Measurements from ENCODE around the gene RAD51D.
"Not testable (repeated sequence)": the region's sequence is repeated elsewhere in the genome, so short reads cannot be mapped to it uniquely, and the experiment has no call there.

Gene RAD51D

DNA sequence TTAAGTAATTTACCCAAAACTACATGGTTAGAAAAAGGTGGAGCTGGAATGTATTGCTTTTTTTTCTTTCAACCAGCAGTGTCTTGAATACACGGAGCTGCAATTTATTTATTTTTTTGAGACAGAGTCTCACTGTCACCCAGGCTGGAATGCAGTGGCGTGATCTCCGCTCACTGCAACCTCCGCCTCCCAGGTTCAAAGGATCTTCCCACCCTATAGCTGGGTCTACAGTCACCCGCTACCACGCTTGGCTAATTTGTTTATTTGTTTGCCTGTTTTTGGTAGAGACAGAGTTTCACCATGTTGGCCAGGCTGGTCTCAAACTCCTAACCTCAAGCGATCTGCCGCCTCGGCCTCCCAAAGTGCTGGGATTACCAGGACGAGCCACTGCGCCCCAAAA is 29.0 kb downstream of the RAD51D start:
- H3K4me3 Mint-ChIP-seq; H3K36me3 Mint-ChIP-seq; H3K27ac Mint-ChIP-seq; H3K27me3 Mint-ChIP-seq; DNase-seq (ENCODE audit: low spot score in 2 of 2); H3K9me3 Mint-ChIP-seq; ATAC-seq (ENCODE audit: low read depth): not testable (repeated sequence)
- H3K4me1 Mint-ChIP-seq, result peaks cover 20% of the 10 kb centered on the region

DNA sequence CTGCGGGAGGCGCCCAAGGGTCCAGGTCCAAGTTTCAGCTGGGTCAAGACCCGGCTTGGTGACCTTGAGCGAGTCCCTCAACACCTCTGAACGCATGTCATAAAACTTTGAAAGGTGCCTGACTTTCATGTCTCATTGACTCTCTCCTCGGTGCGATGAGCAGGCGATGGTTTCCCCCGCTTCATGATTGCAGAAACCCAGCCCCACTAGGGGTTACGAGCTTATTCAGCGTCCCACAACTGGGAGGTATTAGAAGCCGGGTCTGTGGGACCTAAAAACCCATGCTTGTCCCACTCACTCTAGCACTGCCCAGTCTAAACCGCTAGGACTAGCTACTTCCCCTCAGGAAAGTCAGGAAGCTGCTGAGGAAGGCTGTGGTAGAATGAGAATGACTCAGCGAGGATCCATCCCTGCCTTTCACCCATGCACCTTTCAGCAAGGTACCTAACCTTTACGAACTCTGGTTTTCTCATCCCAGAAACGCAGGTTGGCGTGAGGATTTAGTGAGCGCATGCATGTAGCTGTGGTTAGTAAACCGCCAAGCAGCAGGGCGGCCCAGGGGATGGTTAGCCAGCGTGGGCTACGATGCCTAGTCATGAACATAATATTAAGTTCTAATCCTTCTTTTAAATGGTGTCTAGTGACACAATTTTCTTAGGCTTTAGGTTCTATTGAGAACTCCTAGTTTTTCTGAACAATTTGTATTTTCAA is 29.9 kb downstream of the RAD51D start:
- Mint-ChIP-seq H3K9me3 (no peaks in the 10 kb centered on the region), H3K4me1 (peaks cover 22% of the 10 kb centered on the region), H3K27me3 (no peaks in the 10 kb centered on the region), H3K36me3 (no peaks in the 10 kb centered on the region), H3K27ac (peak overlapping the region; percentile 98), H3K4me3 (peak overlapping the region; percentile 89)
- DNase-seq (ENCODE audit: low spot score in 2 of 2), result peak in 1 of 2 donors; percentile 2
- peak; percentile 15 for ATAC-seq (ENCODE audit: low read depth)

DNA sequence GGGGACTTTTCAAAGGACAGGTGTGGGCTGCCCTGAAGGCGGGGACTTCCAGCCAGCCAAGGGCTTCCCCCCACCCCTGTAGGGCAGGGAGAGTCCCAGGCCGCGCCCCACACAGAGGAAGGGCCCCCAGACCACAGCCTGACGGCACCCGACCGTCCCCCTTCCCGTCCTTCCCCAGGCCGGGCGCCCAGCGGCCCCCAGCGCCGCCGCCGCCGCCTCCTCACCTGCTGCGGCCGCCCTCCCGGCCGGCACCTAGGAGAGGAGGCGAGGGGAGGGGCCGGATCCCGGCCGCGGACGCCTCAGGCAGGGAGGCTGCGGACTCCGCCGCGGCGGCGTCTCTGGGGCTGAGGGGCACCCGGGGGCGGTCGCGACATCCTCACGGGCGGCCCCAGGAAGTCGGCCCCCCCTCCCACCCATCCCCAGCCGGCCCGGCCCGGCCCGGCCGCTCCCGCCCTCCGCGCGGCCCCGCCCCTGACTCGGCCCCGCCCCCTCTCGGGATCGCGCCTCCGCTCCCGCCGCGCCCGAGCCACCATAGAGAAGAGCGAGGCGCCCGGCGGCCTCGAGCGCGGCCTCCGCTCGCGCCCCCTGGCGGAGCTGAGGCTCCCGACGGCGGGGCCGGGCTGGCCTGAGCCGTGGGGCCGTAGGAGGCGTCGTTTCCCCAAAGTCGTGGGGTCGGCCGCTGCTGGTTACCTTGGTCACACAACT is 30.6 kb downstream of the RAD51D start:
- DNase-seq (ENCODE audit: low spot score in 2 of 2), result peak; percentile 88
- no peaks in the 10 kb centered on the region for H3K36me3 Mint-ChIP-seq
- no peaks in the 10 kb centered on the region for H3K27me3 Mint-ChIP-seq
- ATAC-seq (ENCODE audit: low read depth), result peak; percentile 81
- H3K9me3 Mint-ChIP-seq, result no peaks in the 10 kb centered on the region
- peaks cover 22% of the 10 kb centered on the region for H3K4me1 Mint-ChIP-seq
- peak overlapping the region; percentile 98 for H3K27ac Mint-ChIP-seq
- H3K4me3 Mint-ChIP-seq, result peak overlapping the region; percentile 91

DNA sequence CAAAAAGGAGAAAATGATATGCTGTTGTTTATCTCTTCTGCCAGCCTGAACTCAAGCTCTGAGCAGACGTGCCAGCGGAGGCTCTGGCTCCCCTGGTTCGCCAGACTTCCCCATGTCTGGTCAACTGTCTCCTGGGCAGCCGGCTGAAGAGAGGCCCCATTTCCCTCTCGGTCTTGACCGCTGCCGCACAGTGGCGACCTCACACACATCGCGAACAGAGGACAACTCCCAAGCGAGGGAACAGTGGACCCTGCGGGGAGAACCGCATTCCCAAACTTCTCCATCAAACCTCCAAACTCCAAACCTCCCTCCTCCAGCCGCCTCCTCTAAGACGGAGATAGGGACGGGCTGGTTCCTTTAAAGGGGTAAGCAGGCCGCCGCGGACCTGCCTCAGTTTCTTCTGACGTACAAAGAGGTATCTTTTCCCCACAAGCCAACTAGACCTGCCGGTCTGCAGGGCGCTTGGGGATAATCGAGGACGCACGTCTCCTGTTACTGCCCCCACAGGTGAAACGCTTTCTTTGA is 31.2 kb downstream of the RAD51D start:
- Mint-ChIP-seq H3K4me3 (peak overlapping the region; percentile 91), H3K4me1 (peaks cover 22% of the 10 kb centered on the region), H3K27ac (peak overlapping the region; percentile 98), H3K27me3 (no peaks in the 10 kb centered on the region), H3K9me3 (no peaks in the 10 kb centered on the region), H3K36me3 (no peaks in the 10 kb centered on the region)
- peak in 1 of 2 donors; percentile 21 for DNase-seq (ENCODE audit: low spot score in 2 of 2)
- peak; percentile 6 for ATAC-seq (ENCODE audit: low read depth)

DNA sequence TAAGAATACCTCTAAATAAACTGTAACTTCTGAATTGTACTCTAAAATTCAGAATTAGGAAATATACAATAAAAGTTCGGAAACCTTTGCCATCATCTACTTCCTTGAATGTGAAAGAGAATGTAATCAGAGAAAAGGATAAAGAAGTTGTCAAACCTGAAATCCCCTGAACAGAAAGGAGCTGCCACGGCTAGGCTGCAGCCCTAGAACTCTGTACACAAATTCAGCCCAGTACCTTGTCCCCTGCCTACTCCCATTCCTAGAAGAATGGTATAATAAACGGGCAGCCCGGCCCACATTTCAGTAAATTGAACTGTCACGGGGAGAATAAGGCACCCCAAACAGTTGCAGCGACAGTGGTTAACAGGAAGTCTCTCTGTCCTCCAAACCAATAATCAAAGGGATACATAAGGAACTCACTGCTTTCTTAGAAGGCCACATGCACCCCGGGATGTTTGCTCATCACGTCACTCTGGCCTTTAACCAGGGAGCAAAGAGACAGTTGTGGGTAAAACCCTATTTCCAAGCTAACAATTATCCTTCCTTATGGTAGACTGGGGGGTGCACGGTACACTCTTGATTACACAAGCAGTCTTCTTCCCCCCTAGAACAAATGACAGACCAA is 31.8 kb downstream of the RAD51D start:
- ATAC-seq (ENCODE audit: low read depth) (no peak), DNase-seq (ENCODE audit: low spot score in 2 of 2) (no peak)
- Mint-ChIP-seq H3K36me3 (no peaks in the 10 kb centered on the region), H3K27me3 (no peaks in the 10 kb centered on the region), H3K4me3 (peak overlapping the region; percentile 91), H3K4me1 (peaks cover 25% of the 10 kb centered on the region), H3K9me3 (no peaks in the 10 kb centered on the region), H3K27ac (peak overlapping the region; percentile 98)

DNA sequence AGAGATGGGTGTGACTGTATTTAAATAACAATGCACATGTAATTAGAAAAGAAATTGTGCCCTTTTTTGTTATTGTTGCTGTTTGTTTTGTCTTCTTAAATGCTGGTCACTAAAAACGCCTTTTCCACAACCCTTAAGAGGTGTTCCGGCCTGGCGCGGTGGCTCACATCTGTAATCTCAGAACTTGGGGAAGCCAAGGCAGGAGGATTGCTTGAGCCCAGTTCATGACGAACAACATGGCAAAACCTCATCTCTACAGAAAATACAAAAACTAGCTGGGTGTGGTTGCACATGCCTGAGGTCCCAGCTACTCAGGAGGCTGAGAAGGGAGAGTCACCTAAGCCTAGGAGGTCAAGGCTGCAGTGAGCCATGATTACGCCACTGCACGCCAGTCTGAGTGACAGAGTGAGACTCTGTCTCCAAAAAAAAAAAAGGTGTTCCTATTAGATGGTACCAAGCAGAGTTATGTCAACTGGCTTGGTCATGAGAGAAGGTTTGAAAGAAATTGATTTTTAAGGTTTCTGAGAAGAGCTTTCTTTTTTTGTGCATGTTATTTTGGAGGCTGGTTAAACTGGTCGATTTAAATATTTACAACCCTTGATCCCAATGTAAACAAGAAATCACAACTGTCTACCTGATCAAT is 32.6 kb downstream of the RAD51D start:
- no peaks in the 10 kb centered on the region for H3K36me3 Mint-ChIP-seq
- H3K4me1 Mint-ChIP-seq, result peaks cover 30% of the 10 kb centered on the region
- H3K27me3 Mint-ChIP-seq, result no peaks in the 10 kb centered on the region
- no peak for ATAC-seq (ENCODE audit: low read depth)
- no peaks in the 10 kb centered on the region for H3K9me3 Mint-ChIP-seq
- H3K4me3 Mint-ChIP-seq, result peak overlapping the region; percentile 91
- peak overlapping the region; percentile 98 for H3K27ac Mint-ChIP-seq
- DNase-seq (ENCODE audit: low spot score in 2 of 2), result no peak

DNA sequence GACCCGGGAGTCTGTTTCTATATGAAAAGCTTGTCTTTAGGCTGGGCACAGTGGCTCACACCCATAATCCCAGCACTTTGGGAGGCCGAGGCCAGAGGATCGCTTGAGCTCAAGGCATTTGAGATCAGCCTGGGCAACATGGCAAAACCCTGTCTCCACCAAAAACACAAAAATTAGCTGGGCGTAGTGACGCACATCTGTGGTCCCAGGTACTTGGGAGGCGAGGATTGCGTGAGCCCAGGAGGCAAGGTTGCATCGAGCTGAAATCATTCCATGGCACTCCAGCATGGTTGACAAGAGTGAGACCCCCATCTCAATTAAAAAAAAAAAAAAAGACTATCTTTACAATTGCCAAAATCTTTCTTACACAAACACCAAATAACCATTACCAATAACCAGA is 33.5 kb downstream of the RAD51D start:
- Mint-ChIP-seq H3K36me3 (no peaks in the 10 kb centered on the region), H3K9me3 (no peaks in the 10 kb centered on the region), H3K27ac (peak overlapping the region; percentile 98), H3K4me3 (no peak overlapping the region), H3K4me1 (peaks cover 31% of the 10 kb centered on the region), H3K27me3 (no peaks in the 10 kb centered on the region)
- DNase-seq (ENCODE audit: low spot score in 2 of 2) (no peak), ATAC-seq (ENCODE audit: low read depth) (no peak)

DNA sequence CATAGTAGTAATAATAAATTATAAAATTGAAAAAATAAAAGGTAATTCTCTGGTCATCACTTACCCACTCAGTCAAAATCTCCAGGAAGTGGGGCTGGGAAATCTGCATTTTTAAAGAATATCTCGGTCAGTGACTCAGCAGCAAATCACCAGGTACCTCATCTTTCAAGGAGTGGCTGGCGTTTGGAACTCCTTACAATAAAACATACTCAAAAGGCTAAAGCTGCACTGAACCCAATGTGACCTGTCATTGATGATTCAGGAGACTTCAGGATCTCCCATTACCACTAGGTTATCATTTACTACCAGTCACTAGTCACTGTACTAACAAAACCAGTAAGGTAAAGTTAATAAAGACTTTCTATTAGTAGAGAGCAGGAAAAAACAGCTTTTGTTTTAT is 34.7 kb downstream of the RAD51D start:
- H3K4me3 Mint-ChIP-seq, result no peak overlapping the region
- DNase-seq (ENCODE audit: low spot score in 2 of 2) (no peak), ATAC-seq (ENCODE audit: low read depth) (no peak)
- no peaks in the 10 kb centered on the region for H3K36me3 Mint-ChIP-seq
- no peaks in the 10 kb centered on the region for H3K27me3 Mint-ChIP-seq
- peaks cover 39% of the 10 kb centered on the region for H3K4me1 Mint-ChIP-seq
- H3K27ac Mint-ChIP-seq, result no peak overlapping the region
- no peaks in the 10 kb centered on the region for H3K9me3 Mint-ChIP-seq

DNA sequence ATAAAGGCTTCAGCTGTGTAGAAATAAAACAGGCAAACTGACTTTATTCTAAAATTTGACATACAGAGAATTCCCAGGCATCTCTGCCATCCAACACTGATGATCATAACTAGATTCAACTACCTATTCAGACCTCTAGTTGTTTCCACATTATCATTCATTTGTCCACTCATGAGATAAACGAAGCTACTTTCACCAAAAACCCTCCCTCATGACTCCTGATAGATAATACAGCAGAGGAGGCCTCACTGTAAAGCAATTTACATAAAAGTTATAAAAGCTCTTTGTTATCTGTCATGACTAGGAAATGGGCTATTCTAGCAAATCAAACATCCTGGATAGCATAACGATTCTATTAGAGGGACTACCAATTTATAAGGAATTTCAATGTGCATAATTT is 36.6 kb downstream of the RAD51D start:
- Mint-ChIP-seq H3K27me3 (no peaks in the 10 kb centered on the region), H3K9me3 (no peaks in the 10 kb centered on the region), H3K36me3 (no peaks in the 10 kb centered on the region), H3K4me1 (peaks cover 42% of the 10 kb centered on the region), H3K4me3 (no peak overlapping the region), H3K27ac (peak overlapping the region; percentile 9)
- no peak for ATAC-seq (ENCODE audit: low read depth)
- no peak for DNase-seq (ENCODE audit: low spot score in 2 of 2)

DNA sequence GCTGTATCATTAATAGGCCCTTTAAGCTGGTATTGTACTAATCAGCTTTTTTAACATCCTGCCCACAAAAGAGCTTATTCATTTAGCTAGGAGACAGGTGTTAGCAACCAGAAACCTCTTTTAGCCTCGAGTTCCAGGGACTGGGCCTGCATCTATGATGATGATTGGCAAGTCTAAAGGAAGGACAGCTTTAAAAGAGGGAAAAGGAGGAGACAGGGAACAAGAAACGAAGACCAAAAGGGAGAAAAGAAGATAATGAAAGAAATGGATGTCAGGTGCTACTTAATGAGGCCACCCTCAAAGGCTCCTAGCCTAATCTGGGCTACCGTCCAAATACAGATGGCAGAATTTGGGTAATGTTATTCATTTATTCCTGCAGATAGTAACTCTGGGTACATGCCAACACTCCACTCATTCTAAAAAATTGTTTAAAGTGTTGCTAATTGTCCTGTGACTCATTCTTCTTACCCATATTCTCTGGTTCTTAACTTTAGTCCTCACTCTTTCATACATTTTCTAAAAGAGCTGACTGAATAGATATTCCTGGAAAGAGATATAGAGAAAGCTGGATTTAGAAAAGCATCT is 37.5 kb downstream of the RAD51D start:
- no peaks in the 10 kb centered on the region for H3K27me3 Mint-ChIP-seq
- peaks cover 36% of the 10 kb centered on the region for H3K4me1 Mint-ChIP-seq
- no peaks in the 10 kb centered on the region for H3K36me3 Mint-ChIP-seq
- no peak overlapping the region for H3K4me3 Mint-ChIP-seq
- no peaks in the 10 kb centered on the region for H3K9me3 Mint-ChIP-seq
- DNase-seq (ENCODE audit: low spot score in 2 of 2), result no peak
- H3K27ac Mint-ChIP-seq, result peak overlapping the region; percentile 9
- ATAC-seq (ENCODE audit: low read depth), result no peak

DNA sequence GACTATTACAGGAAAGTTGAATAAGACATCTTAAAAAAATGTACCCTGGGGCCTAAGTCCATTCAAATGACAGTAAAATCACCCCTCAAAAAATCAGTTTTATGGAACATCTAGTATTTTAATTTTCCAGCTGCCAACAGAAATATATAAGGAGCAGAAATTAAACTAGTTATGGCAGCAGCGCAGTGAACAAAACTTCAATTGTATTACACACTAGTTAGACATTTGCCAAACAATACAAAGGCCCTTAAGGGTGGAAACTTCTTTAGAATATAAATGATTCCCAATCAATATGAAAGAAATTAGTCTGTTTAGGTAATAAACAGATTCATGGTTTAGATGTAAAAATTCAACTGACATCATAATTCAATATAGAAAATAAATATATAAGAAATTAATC is 38.0 kb downstream of the RAD51D start:
- no peaks in the 10 kb centered on the region for H3K36me3 Mint-ChIP-seq
- peaks cover 33% of the 10 kb centered on the region for H3K4me1 Mint-ChIP-seq
- ATAC-seq (ENCODE audit: low read depth) (no peak), DNase-seq (ENCODE audit: low spot score in 2 of 2) (no peak)
- H3K27me3 Mint-ChIP-seq, result no peaks in the 10 kb centered on the region
- no peaks in the 10 kb centered on the region for H3K9me3 Mint-ChIP-seq
- peak overlapping the region; percentile 9 for H3K27ac Mint-ChIP-seq
- H3K4me3 Mint-ChIP-seq, result no peak overlapping the region

DNA sequence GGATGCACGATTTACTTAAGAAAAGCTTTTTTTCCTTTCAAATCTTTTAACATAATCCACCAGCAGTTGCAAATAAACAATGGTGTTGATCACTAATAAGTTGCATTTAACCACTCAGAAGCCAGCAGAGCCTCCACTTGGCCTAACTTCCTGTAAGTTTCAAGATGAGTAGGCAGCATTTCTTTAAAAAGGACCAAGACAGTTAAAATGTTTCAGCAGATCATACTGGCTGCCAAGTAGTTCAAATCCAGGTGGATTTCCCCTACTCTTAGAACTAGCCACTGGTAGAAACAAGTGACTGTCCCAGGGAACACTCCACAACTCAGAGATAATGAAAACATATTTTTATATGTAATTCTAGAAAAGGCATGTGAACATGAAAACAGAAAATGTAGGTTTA is 39.1 kb downstream of the RAD51D start:
- Mint-ChIP-seq H3K27me3 (no peaks in the 10 kb centered on the region), H3K27ac (peak overlapping the region; percentile 77), H3K9me3 (no peaks in the 10 kb centered on the region), H3K4me3 (no peak overlapping the region), H3K36me3 (no peaks in the 10 kb centered on the region), H3K4me1 (peaks cover 25% of the 10 kb centered on the region)
- peak; percentile 52 for ATAC-seq (ENCODE audit: low read depth)
- no peak for DNase-seq (ENCODE audit: low spot score in 2 of 2)

DNA sequence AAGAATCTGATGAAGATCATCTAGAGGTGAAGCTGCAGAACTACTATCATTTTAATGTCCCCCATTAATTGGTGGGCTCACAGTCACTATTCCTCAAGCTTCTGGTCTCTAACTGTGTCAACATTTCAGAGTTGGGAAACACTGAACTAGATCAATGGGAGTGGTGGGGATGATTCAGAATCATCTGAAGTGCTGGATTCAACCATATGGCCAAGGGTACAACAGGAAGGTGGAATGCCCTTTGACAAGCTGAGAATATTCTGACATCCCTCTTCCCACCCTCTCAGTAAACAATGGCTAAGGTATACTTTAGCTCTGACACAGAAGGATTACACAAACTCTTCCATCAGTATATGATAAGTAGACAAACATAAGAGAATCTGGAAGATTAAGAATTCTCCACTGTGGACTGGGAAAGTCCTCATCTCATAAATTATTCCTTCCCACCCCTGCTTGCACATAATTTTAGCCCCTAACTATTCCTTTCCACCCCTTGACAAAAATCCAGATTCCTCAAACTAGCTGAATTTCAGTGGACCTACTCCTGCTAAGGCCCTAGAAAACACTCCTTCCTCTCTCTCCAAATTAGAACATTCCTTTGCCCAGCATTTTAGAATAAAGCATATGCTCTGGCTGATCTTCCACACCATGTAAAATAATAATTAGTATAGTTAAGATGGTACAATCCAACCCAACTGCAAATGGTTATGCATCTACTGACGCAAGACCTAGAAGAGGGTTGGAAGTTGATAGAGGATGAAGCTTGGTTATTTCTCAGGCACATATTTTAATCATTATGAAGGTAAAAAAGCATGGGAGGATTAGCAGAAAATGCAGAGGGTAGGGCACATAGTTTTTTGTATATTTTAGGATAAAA is 39.9 kb downstream of the RAD51D start:
- Mint-ChIP-seq H3K27ac (no peak overlapping the region), H3K27me3 (no peaks in the 10 kb centered on the region), H3K9me3 (no peaks in the 10 kb centered on the region), H3K4me1 (peaks cover 27% of the 10 kb centered on the region), H3K4me3 (no peak overlapping the region), H3K36me3 (no peaks in the 10 kb centered on the region)
- DNase-seq (ENCODE audit: low spot score in 2 of 2) (no peak), ATAC-seq (ENCODE audit: low read depth) (no peak)
